ENCODE data around the gene MIOX.

MIOX gene

GRCh38 chr22:50486561-50487289, at the start of gene MIOX:
Gene MIOX (plus strand): TSS chr22:50486859. CDS start chr22:50486898, 39 bp downstream.
- H3K27me3 Mint-ChIP-seq (ENCODE audit: low read depth, poor library complexity), result peaks cover 10% of the 10 kb centered on the region
- no peak for TF ChIP-seq CTCF (IDR thresholded peaks at IDR 0.05)
- H3K36me3 Mint-ChIP-seq (ENCODE audit: low read depth), result no peaks in the 10 kb centered on the region
- H3K27ac Mint-ChIP-seq, result peak within 1 kb of the TSS; percentile 90
- no peak for DNase-seq
- H3K9me3 Mint-ChIP-seq, result no peaks in the 10 kb centered on the region
- H3K4me3 Mint-ChIP-seq, result no peak within 1 kb of the TSS
- peaks cover 35% of the 10 kb centered on the region for H3K4me1 Mint-ChIP-seq

- H3K27ac Mint-ChIP-seq, result no peak overlapping the region
- H3K27me3 Mint-ChIP-seq (ENCODE audit: low read depth, poor library complexity), result no peaks in the 10 kb centered on the region
- no peak for TF ChIP-seq CTCF (IDR thresholded peaks at IDR 0.05)
- H3K9me3 Mint-ChIP-seq, result no peaks in the 10 kb centered on the region
- no peak overlapping the region for H3K4me3 Mint-ChIP-seq
- DNase-seq, result no peak
- H3K4me1 Mint-ChIP-seq, result no peaks in the 10 kb centered on the region
- H3K36me3 Mint-ChIP-seq (ENCODE audit: low read depth), result no peaks in the 10 kb centered on the region
These were observed 49.0 kb upstream of the MIOX start for GRCh38 chr22:50437511-50438304.

- no peaks in the 10 kb centered on the region for H3K36me3 Mint-ChIP-seq (ENCODE audit: low read depth)
- peak overlapping the region; percentile 66 for H3K27ac Mint-ChIP-seq
- no peak for DNase-seq
- no peaks in the 10 kb centered on the region for H3K27me3 Mint-ChIP-seq (ENCODE audit: low read depth, poor library complexity)
- TF ChIP-seq CTCF (IDR thresholded peaks at IDR 0.05), result no peak
- no peak overlapping the region for H3K4me3 Mint-ChIP-seq
- H3K9me3 Mint-ChIP-seq, result no peaks in the 10 kb centered on the region
- no peaks in the 10 kb centered on the region for H3K4me1 Mint-ChIP-seq
These were observed 48.1 kb upstream of the MIOX start for GRCh38 chr22:50438305-50439275.

- no peak for TF ChIP-seq CTCF (IDR thresholded peaks at IDR 0.05)
- DNase-seq, result no peak
- Mint-ChIP-seq H3K4me3 (no peak overlapping the region), H3K9me3 (no peaks in the 10 kb centered on the region), H3K4me1 (no peaks in the 10 kb centered on the region), H3K36me3 (ENCODE audit: low read depth) (no peaks in the 10 kb centered on the region), H3K27ac (no peak overlapping the region), H3K27me3 (ENCODE audit: low read depth, poor library complexity) (no peaks in the 10 kb centered on the region)
These were observed 47.3 kb upstream of the MIOX start for GRCh38 chr22:50439314-50439870.

GRCh38 chr22:50439871-50440331, 46.8 kb upstream of the MIOX start:
- no peak for TF ChIP-seq CTCF (IDR thresholded peaks at IDR 0.05)
- no peak for DNase-seq
- Mint-ChIP-seq H3K27me3 (ENCODE audit: low read depth, poor library complexity) (no peaks in the 10 kb centered on the region), H3K4me1 (no peaks in the 10 kb centered on the region), H3K9me3 (no peaks in the 10 kb centered on the region), H3K36me3 (ENCODE audit: low read depth) (no peaks in the 10 kb centered on the region), H3K4me3 (no peak overlapping the region), H3K27ac (no peak overlapping the region)
